Measurements from ENCODE around the gene GOLGB1. TPM values are rescaled to one million over a fixed set of nuclear protein-coding genes. Genes with fewer than 3 reads are reported as not detected.

GOLGB1 gene
- total RNA-seq, 1 donor from 2014 or later, result 33.2 TPM

DNA sequence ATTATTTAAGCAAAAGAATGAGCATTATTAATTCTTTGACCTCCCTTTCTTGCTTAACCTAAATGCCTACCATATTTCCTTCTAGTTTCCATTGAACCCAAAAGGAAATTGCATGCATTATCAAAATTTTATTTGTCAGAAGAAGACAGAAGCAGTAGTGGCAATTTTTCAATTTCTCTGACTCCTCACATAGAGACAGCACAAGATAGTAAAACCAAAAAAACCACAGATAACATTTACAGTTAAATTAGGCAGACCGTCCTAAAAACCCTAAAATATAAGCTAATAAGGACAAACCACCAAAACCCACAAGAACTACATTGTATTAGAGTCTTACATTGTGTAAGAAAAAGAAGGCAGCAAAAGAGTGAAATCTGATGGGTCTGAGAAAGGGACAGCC is 27.1 kb downstream of the GOLGB1 start:
- H3K4me3 Mint-ChIP-seq, result no peak overlapping the region
- no peak for DNase-seq (ENCODE audit: low read depth, low spot score)
- no peaks in the 10 kb centered on the region for H3K27me3 Mint-ChIP-seq (ENCODE audit: low read depth)
- peaks cover 23% of the 10 kb centered on the region for H3K36me3 Mint-ChIP-seq (ENCODE audit: low read depth)
- H3K9me3 Mint-ChIP-seq, result no peaks in the 10 kb centered on the region
- H3K27ac Mint-ChIP-seq (ENCODE audit: unreplicated experiment), result no peak overlapping the region
- TF ChIP-seq, protein P1, sequence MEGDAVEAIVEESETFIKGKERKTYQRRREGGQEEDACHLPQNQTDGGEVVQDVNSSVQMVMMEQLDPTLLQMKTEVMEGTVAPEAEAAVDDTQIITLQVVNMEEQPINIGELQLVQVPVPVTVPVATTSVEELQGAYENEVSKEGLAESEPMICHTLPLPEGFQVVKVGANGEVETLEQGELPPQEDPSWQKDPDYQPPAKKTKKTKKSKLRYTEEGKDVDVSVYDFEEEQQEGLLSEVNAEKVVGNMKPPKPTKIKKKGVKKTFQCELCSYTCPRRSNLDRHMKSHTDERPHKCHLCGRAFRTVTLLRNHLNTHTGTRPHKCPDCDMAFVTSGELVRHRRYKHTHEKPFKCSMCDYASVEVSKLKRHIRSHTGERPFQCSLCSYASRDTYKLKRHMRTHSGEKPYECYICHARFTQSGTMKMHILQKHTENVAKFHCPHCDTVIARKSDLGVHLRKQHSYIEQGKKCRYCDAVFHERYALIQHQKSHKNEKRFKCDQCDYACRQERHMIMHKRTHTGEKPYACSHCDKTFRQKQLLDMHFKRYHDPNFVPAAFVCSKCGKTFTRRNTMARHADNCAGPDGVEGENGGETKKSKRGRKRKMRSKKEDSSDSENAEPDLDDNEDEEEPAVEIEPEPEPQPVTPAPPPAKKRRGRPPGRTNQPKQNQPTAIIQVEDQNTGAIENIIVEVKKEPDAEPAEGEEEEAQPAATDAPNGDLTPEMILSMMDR (conservative IDR thresholded peaks at IDR 0.05), result no peak
- H3K4me1 Mint-ChIP-seq, result no peaks in the 10 kb centered on the region

DNA sequence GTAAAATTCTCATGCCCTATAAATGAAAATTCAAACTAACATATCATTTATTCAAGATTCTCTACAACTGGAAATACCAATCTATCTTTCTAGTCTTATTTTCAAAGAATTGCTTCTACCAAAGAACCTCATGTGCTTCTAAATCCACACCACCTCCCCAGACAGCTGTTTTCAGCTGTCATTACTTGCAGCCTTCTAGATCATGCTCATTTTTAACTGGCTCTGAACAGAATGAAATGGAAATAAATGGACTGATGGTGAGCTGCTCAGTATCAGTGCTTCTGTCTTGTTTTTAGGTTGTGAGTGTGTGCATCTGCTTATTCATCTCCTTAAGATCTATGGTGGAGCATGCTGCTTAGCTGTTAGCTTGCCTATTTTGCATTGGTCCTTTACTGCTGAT is 29.4 kb downstream of the GOLGB1 start:
- H3K4me1 Mint-ChIP-seq, result no peaks in the 10 kb centered on the region

GRCh38 chr3:121719423-121719822 is 30.1 kb downstream of the GOLGB1 start:
- no peaks in the 10 kb centered on the region for H3K4me1 Mint-ChIP-seq
- no peaks in the 10 kb centered on the region for H3K9me3 Mint-ChIP-seq
- H3K27me3 Mint-ChIP-seq (ENCODE audit: low read depth), result no peaks in the 10 kb centered on the region
- DNase-seq (ENCODE audit: low read depth, low spot score), result no peak
- TF ChIP-seq, protein P1 (conservative IDR thresholded peaks at IDR 0.05), result no peak
- no peak overlapping the region for H3K4me3 Mint-ChIP-seq
- H3K27ac Mint-ChIP-seq (ENCODE audit: unreplicated experiment), result no peak overlapping the region
- H3K36me3 Mint-ChIP-seq (ENCODE audit: low read depth), result peaks cover 25% of the 10 kb centered on the region

More for the DNA sequence above, 29.4 kb downstream of the GOLGB1 start:
- Mint-ChIP-seq H3K9me3 (no peaks in the 10 kb centered on the region), H3K27me3 (ENCODE audit: low read depth) (no peaks in the 10 kb centered on the region), H3K4me3 (no peak overlapping the region), H3K27ac (ENCODE audit: unreplicated experiment) (no peak overlapping the region), H3K36me3 (ENCODE audit: low read depth) (peaks cover 28% of the 10 kb centered on the region)
- no peak for DNase-seq (ENCODE audit: low read depth, low spot score)
- TF ChIP-seq, protein P1 (conservative IDR thresholded peaks at IDR 0.05), result no peak

- peaks cover 17% of the 10 kb centered on the region for H3K36me3 Mint-ChIP-seq (ENCODE audit: low read depth)
- H3K27me3 Mint-ChIP-seq (ENCODE audit: low read depth), result no peaks in the 10 kb centered on the region
- no peak overlapping the region for H3K27ac Mint-ChIP-seq (ENCODE audit: unreplicated experiment)
- H3K4me1 Mint-ChIP-seq, result no peaks in the 10 kb centered on the region
- H3K9me3 Mint-ChIP-seq, result no peaks in the 10 kb centered on the region
- H3K4me3 Mint-ChIP-seq, result no peak overlapping the region
- TF ChIP-seq, protein P1 (conservative IDR thresholded peaks at IDR 0.05), result no peak
- DNase-seq (ENCODE audit: low read depth, low spot score), result no peak
These were observed 31.2 kb downstream of the GOLGB1 start for GRCh38 chr3:121718205-121718846.

DNA sequence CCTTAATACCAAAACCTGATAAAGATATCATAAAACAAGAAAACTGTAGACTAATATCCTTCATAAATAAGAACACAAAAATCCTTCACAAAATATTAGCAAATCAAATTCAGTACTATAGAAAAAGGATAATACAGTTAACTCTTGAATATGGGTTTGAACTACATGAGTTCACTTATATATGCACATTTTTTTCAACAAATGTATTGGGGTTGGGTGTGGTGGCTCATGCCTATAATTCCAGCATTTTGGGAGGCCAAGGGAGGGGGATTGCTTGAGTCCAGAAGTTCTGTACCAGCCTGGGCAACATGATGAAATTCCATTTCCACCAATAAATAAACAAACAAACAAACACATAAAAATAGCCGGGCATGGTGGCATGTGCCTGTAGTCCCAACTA is 39.2 kb downstream of the GOLGB1 start:
- no peaks in the 10 kb centered on the region for H3K27me3 Mint-ChIP-seq (ENCODE audit: low read depth)
- DNase-seq (ENCODE audit: low read depth, low spot score), result no peak
- TF ChIP-seq, protein P1 (conservative IDR thresholded peaks at IDR 0.05), result no peak
- no peaks in the 10 kb centered on the region for H3K9me3 Mint-ChIP-seq
- no peak overlapping the region for H3K27ac Mint-ChIP-seq (ENCODE audit: unreplicated experiment)
- no peaks in the 10 kb centered on the region for H3K4me1 Mint-ChIP-seq
- H3K4me3 Mint-ChIP-seq, result no peak overlapping the region
- peaks cover 14% of the 10 kb centered on the region for H3K36me3 Mint-ChIP-seq (ENCODE audit: low read depth)

Data from neural crest cell (in vitro differentiated cells).